KOPT-K1 (cell line): Measurements from ENCODE around the gene PEMT.

Source experiments
- H3K27ac ChIP-seq: fragments of 200-600 bp; sonication (generic); 2 replicates; pipeline ENCODE4 v1.5.1; 2016; ENCODE audit warnings: antibody characterized with exemption, mild to moderate bottlenecking, low read depth, low read length; ENCODE audit not compliant: poor library complexity, severe bottlenecking
- H3K36me3 ChIP-seq: fragments of 200-600 bp; sonication (generic); 2 replicates; pipeline ENCODE4 v1.5.1; 2017; ENCODE audit warnings: antibody characterized with exemption, mild to moderate bottlenecking, low read length, moderate library complexity; ENCODE audit not compliant: insufficient read depth
- H3K9me3 ChIP-seq: fragments of 200-600 bp; sonication (generic); 2 replicates; pipeline ENCODE4 v1.5.1; 2017; ENCODE audit warnings: antibody characterized with exemption, low read length, mild to moderate bottlenecking; ENCODE audit not compliant: insufficient read depth, poor library complexity, severe bottlenecking

Gene PEMT

DNA sequence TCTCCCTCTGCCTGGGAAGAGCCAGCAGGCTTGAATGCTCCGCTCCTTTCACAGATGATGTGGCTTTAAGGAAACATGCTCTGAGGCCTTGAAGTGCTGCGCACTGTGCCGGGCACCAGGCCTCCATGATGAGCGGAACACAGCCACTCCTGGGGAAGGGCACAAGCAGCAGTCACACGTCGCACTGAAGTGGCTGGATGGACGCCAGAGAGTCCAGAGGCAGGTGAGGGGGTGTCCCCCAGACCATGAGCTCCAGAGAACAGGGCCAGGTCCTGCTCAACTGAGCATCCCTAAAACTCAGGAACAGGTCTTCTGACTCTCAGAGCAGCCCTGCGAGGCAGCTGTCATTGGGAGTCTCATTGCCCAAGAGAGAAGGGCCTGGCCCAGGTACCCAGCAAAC, 35.6 kb downstream of the PEMT start:
- Histone ChIP-seq H3K36me3 (no peaks in the 10 kb centered on the region), H3K27ac (no peak overlapping the region)

GRCh38 chr17:17555151-17555550, 36.4 kb downstream of the PEMT start:
- H3K36me3 ChIP-seq: no peaks in the 10 kb centered on the region
- no peaks in the 10 kb centered on the region for H3K9me3 ChIP-seq
- no peak overlapping the region for H3K27ac ChIP-seq

More for the DNA sequence above, 35.6 kb downstream of the PEMT start:
- no peaks in the 10 kb centered on the region for H3K9me3 ChIP-seq

- H3K36me3 ChIP-seq: no peaks in the 10 kb centered on the region
- H3K9me3 ChIP-seq: no peaks in the 10 kb centered on the region
- H3K27ac ChIP-seq: no peak overlapping the region
Observed at GRCh38 chr17:17554266-17554665, 37.2 kb downstream of the PEMT start.

DNA sequence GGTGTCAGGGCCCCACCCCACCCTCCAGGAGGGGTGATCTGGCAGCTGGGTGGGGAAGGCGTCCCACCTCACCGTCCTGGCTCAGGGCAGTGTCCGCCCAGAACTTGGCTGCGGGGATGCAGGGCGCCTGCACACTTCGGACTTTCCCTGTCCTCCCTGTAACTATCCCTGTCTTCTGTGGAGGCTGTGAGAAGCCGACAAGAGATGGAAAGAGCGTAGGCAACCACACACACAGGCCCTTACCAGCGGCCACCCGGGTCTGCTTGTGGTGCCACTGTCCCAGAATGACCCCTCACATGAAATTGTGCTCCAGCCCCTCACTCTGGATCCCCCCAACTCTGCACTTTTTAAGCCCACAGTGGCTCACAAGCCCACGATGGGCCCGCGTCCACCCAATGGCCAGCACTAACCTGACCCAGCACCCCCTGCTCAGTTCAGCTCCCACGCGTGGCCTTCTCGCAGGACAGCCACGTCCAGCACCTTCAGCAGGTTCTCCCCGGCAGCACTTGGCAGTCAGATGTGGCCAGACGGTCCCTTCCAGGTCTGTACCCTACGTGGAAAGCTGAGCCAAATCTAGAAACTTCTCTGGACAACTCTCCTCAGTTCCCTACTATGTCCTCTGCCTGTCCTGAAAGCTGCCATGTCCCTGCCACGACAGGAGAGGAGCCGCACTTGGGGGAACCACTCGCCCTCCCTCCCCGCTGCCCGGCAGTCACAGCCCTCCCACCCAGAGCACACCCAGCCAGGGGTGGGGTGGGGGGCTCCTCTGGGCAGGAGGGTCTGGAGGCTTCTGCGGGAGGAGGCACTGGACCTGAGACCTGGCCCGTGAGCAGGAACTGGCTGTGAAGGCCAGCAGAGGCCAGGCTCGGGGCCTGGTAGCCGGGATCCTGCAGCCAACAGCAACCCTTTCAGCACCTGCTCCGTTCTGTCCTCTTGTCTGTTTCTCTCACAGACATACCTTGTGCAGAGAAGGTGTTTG, 38.0 kb downstream of the PEMT start:
- Histone ChIP-seq H3K27ac (no peak overlapping the region), H3K9me3 (no peaks in the 10 kb centered on the region), H3K36me3 (no peaks in the 10 kb centered on the region)

DNA sequence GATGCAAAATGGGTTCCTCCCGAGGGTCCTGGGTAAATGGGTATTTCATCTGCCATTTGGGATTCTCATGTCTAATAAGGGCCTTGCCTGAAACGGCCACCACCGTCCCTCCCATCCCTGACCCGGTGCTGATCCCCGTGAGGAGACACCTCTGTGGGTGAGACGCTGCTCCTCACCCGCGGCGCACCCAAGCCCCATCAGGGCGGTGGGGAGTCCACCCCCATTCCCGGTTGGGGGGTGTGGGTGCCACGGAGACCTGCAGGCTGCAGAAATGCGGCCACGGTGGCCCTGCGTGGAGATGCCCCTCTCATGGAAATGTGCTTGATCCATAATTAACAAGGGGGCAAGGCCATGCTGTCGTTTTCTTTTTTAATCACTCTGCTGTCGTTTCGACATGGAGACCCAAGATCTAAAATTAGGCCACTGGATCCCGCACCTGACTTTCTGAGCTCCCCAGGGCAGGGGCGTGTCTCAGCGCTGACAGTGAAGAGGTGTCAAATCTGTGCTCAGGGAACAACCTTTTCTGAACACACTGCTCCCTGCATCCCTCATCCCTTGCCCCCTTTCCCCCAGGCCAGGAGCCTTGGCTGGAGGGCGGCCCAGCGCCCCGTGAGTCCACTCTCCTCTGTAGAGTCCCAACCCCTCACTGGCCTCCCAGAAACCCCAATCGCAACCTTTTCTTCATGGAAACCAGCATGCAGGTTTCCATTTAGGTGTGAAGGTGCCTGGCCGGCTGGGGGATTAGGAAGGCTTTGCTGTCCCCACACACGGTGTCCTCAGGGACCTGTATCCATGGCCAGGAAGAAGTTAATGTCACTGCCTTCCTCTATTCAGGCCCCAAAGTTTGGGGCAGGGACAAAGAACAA, 38.9 kb downstream of the PEMT start:
- Histone ChIP-seq H3K9me3 (no peaks in the 10 kb centered on the region), H3K27ac (no peak overlapping the region), H3K36me3 (no peaks in the 10 kb centered on the region)

DNA sequence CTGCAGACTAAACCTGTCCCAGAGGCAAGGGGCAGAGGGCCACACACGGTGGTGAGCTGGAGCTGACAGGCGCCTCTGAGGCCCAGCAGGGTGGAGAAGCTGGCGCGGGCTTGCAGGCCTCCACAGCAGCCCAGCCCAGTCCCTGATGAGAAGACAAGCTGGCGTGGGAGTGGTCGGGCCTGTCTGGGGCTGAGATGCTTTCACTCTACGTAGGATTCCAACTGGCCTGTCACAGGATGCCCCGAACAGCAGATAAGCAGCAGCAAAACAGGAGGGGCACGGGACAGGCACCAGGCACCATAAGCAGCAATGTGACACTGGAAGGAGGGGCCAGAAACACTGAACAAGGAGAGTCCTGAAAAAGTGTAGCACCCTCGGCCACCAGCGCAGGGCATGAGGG, 40.1 kb downstream of the PEMT start:
- Histone ChIP-seq H3K9me3 (no peaks in the 10 kb centered on the region), H3K27ac (no peak overlapping the region), H3K36me3 (no peaks in the 10 kb centered on the region)

- Histone ChIP-seq H3K36me3 (no peaks in the 10 kb centered on the region), H3K27ac (no peak overlapping the region), H3K9me3 (no peaks in the 10 kb centered on the region)
Observed at GRCh38 chr17:17549732-17550366, 41.7 kb downstream of the PEMT start.

- H3K36me3 ChIP-seq: no peaks in the 10 kb centered on the region
- H3K27ac ChIP-seq: no peak overlapping the region
- H3K9me3 ChIP-seq: no peaks in the 10 kb centered on the region
Observed at GRCh38 chr17:17548044-17548443, 43.5 kb downstream of the PEMT start.

GRCh38 chr17:17547210-17547764, 44.2 kb downstream of the PEMT start:
- no peaks in the 10 kb centered on the region for H3K9me3 ChIP-seq
- no peak overlapping the region for H3K27ac ChIP-seq
- no peaks in the 10 kb centered on the region for H3K36me3 ChIP-seq

DNA sequence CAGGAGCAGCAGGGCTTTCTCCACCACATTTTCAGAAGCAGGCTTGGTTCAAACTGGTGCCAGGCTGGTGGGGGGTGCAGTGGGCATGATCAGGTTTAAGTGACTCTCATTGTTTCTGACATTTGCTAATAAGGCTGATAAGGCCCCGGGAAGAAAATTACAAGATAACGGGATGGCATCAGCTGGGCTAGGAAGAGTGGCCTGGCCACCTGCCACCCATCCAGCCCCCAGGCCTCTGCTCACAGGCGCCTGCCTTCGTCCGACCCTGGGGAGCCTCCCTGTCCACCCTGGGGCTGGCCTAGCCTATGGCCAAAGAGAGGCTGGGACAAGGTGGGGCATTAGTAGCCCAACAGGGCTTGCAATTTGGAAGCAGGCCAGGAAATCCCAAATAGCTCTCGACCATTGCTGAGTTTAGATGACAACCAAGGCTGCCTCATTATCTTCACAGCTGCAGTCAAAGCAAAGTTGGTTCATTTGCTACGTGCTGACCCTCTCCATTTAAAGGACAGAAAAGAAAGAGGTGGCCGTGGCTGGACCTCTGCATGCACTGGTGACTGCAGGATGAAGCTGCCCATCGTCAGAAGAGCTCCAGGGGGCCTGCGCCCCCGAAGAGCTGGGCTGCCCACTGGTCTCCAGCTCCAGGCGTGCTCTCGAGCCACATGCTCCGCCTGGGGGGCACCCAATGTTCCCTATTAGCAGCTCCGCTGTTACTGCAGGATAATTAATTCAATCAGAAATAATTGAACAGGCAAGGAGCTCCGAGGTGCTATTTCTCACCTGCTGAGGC, 44.9 kb downstream of the PEMT start:
- H3K27ac ChIP-seq: no peak overlapping the region
- H3K36me3 ChIP-seq: no peaks in the 10 kb centered on the region
- no peaks in the 10 kb centered on the region for H3K9me3 ChIP-seq

- H3K9me3 ChIP-seq: no peaks in the 10 kb centered on the region
- no peak overlapping the region for H3K27ac ChIP-seq
- no peaks in the 10 kb centered on the region for H3K36me3 ChIP-seq
Observed at GRCh38 chr17:17545984-17546383, 45.5 kb downstream of the PEMT start.

- Histone ChIP-seq H3K9me3 (no peaks in the 10 kb centered on the region), H3K36me3 (no peaks in the 10 kb centered on the region), H3K27ac (no peak overlapping the region)
Observed at GRCh38 chr17:17545031-17545820, 46.3 kb downstream of the PEMT start.

GRCh38 chr17:17542906-17543635, 48.4 kb downstream of the PEMT start:
- Histone ChIP-seq H3K36me3 (no peaks in the 10 kb centered on the region), H3K27ac (no peak overlapping the region), H3K9me3 (no peaks in the 10 kb centered on the region)
